WI38 (cell line): ENCODE measurements around the gene WDR59.
"Not testable (repeated sequence)": the region's sequence is repeated elsewhere in the genome, so short reads cannot be mapped to it uniquely, and the experiment has no call there.

Source experiments
- H3K4me3 ChIP-seq: 2 replicates; pipeline ENCODE4 v1.5.1; 2011; ENCODE audit warnings: low read depth, mild to moderate bottlenecking, control low read depth, low read length
- CTCF ChIP-seq: IDR thresholded peaks from 2 replicates; pipeline ENCODE4 v1.5.1; 2012; ENCODE audit warnings: low read depth, mild to moderate bottlenecking, control low read depth, low read length

WDR59 gene

DNA sequence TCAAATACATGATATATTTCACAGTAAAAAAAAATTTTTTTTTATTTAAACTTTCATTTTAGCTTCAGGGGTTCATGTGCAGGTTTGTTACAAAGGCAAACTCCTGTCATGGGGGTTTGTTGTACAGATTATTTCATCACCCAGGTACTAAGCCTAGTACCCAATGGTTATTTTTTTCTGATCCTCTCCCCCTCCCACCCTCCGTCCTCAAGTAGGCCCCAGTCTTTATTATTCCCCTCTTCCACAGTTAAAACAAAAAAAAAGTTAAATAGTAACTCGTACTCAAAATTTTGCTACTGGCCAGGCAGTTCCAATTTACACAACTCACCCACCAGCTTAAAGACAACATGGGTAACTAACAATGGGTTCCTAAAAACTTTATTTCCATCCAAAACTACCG, 63.9 kb downstream of the WDR59 start:
- no peak overlapping the region for H3K4me3 ChIP-seq
- no peak for TF ChIP-seq CTCF

DNA sequence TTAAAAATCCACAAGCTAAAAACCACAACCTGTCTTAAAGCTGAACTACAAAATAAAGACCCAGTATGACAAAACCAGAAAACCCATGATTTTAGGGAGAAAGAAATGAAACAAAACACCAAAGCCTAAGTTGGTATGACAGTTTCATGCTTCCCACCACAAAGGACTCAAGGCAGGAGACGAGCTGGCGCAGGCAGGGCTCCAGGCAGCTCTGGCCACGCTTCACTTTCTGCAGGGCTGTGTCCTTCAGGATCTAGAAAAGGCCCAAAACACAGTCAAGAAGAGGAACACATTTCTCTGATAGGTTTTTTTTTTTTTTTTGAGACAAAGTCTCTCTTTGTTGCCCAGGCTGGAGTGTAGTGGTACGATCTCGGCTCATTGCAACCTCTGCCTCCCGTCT, 75.3 kb downstream of the WDR59 start:
- no peak overlapping the region for H3K4me3 ChIP-seq
- TF ChIP-seq CTCF, result no peak

DNA sequence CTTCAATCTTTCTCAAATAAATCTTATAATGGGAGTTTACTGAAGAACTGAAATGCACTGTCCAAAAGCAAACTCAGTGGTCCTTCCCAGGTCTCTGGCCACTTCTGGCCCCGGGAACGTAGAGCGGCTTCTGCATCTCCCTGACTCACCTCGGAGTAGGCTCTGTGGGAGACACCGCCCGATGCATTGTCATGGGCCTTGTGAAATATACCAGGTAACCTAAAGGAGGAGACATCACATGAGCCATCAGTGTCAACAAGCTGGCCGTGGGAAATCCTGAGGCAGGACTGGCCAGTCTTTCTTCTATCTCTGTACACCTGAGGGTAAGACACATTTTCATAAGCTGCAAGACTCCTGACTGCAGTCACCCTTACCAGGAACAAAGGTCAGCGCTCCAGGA, 76.2 kb downstream of the WDR59 start:
- H3K4me3 ChIP-seq, result not testable (repeated sequence)

- no peak overlapping the region for H3K4me3 ChIP-seq
- no peak for TF ChIP-seq CTCF
These were observed 80.8 kb downstream of the WDR59 start for GRCh38 chr16:74903901-74904678.

DNA sequence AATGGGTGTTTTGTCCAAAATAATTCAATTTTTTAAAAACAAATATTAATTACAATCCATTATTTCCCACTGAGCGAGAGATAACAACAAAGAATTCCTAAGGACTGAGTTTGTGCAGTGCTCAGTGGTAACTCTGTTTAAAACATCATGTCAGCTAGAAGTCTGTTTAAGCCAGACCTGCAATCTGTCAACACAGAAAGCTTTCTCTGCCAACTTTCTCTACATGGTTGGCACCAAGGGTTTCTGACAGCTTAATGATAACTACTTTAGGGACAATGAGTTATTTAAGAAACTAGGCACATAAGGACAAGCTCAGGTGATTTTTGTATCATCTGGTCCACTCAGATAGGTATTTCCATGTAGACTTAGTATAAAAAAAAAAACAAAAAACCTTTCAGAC, 81.8 kb downstream of the WDR59 start:
- no peak for TF ChIP-seq CTCF
- H3K4me3 ChIP-seq, result no peak overlapping the region

DNA sequence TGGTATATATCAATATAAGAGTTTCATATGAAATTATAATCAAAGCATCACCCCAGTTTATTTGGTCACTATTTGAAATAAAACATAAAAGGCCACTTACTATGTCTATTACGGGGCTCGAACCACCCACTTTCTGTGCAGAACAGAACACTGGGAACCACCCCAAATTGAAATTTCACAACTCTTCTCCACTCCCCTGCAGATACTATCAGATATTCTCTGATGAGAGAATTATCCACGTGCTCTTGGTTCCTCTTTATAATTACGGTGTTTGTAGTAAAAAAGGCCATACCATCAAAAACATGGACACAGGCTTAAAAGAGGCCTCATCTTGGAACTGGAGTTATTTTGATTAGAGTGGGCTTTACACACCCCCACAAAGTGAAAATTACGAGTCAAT, 82.8 kb downstream of the WDR59 start:
- TF ChIP-seq CTCF, result no peak
- H3K4me3 ChIP-seq, result no peak overlapping the region

DNA sequence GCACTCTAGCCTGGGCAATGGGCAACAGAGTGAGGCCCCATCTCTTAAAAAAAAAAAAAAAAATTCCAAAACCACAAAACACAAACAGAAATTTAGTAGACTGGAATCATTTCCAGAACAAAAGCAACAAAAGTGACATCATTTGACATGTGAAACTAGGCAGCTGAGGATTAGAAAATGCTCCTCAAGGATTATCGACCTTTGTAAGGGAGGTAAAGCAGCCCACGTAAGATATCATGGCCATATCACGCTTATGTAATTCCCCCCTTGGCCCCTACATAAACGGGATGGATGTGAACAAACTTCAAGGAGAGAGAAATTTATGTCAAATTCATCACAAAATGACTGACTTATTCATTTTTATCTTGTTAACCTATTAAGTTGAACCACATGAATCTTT, 83.3 kb downstream of the WDR59 start:
- no peak for TF ChIP-seq CTCF
- no peak overlapping the region for H3K4me3 ChIP-seq

GRCh38 chr16:74899816-74900215, 85.1 kb downstream of the WDR59 start:
- H3K4me3 ChIP-seq, result no peak overlapping the region
- TF ChIP-seq CTCF, result no peak
